ENCODE data around the gene TMEM253. TPM values are rescaled to one million over a fixed set of nuclear protein-coding genes. Genes with fewer than 3 reads are reported as not detected.

Gene TMEM253
- polyA plus RNA-seq, 3 donors = 0.05 TPM; not detected in 2

- peaks cover 5% of the 10 kb centered on the region for H3K79me2 ChIP-seq (ENCODE audit: insufficient read depth, low read length)
- H4K20me1 ChIP-seq (ENCODE audit: insufficient read depth, low read length) = peaks cover 12% of the 10 kb centered on the region
- H2AFZ ChIP-seq (ENCODE audit: insufficient read depth, low read depth, low read length, poor library complexity, severe bottlenecking) = no peak overlapping the region
- no peak overlapping the region for H3K4me3 ChIP-seq (replicated peaks in 1 of 3; ENCODE audit: low read depth in 2 of 3, low read length in 3 of 3)
- Mint-ChIP-seq H3K27ac (peak overlapping the region; percentile 57 to 99 (median 97)), H3K27me3 (ENCODE audit: low read depth in 3 of 3) (peaks cover 0 to 4% (median 3%) of the 10 kb centered on the region in 3 donors), H3K4me3 (no peak overlapping the region), H3K36me3 (peaks cover 42 to 64% of the 10 kb centered on the region in 2 donors), H3K9me3 (peaks cover 0 to 4% (median 2%) of the 10 kb centered on the region in 7 donors), H3K4me1 (peaks cover 44% of the 10 kb centered on the region)
- H3K9me3 ChIP-seq (replicated peaks in 1 of 2; ENCODE audit: control insufficient read depth in 1 of 2, insufficient read depth in 1 of 2, low read length in 2 of 2) = no peaks in the 10 kb centered on the region
- no peak for TF ChIP-seq CTCF (IDR thresholded peaks at IDR 0.05)
- no peak for DNase-seq
- peaks cover 38 to 49% of the 10 kb centered on the region in 2 donors for H3K4me1 ChIP-seq (ENCODE audit: control insufficient read depth in 1 of 2, insufficient read depth in 2 of 2, low read length in 2 of 2)
- peaks cover 24 to 62% of the 10 kb centered on the region in 2 donors for H3K36me3 ChIP-seq (replicated peaks in 1 of 2; ENCODE audit: control insufficient read depth in 1 of 2, insufficient read depth in 2 of 2, low read length in 2 of 2)
- peak overlapping the region; percentile 26 to 78 for H3K27ac ChIP-seq (ENCODE audit: low read depth in 1 of 2, low read length in 2 of 2)
- H3K9ac ChIP-seq (ENCODE audit: insufficient read depth, low read length, poor library complexity, severe bottlenecking) = no peak overlapping the region
- no peaks in the 10 kb centered on the region for H3K27me3 ChIP-seq (ENCODE audit: control insufficient read depth in 2 of 2, insufficient read depth in 2 of 2, low read length in 2 of 2)
- WGBS (ENCODE audit: insufficient coverage) = no CpG with 5 or more reads among the region's 1 CpG
- no peak overlapping the region for H3K4me2 ChIP-seq (replicated peaks; ENCODE audit: extremely low read depth, low read length, poor library complexity, severe bottlenecking)
- intact Hi-C loops (cut with micrococcal nuclease) = no loop called here
Measured at GRCh38 chr14:21089271-21089670, 11.6 kb upstream of the TMEM253 start.

- Mint-ChIP-seq H3K4me1 (peaks cover 39% of the 10 kb centered on the region), H3K9me3 (peaks cover 0 to 4% (median 2%) of the 10 kb centered on the region in 7 donors), H3K36me3 (peaks cover 36 to 59% of the 10 kb centered on the region in 2 donors), H3K4me3 (no peak overlapping the region), H3K27ac (peak overlapping the region in 5 of 7 donors; percentile 82 to 99 (median 89)), H3K27me3 (ENCODE audit: low read depth in 3 of 3) (peaks cover 0 to 4% (median 3%) of the 10 kb centered on the region in 3 donors)
- no peaks in the 10 kb centered on the region for H3K27me3 ChIP-seq (ENCODE audit: control insufficient read depth in 2 of 2, insufficient read depth in 2 of 2, low read length in 2 of 2)
- H3K27ac ChIP-seq (ENCODE audit: low read depth in 1 of 2, low read length in 2 of 2) = peak overlapping the region in 1 of 2 donors; percentile 53
- no peak overlapping the region for H3K9ac ChIP-seq (ENCODE audit: insufficient read depth, low read length, poor library complexity, severe bottlenecking)
- no peak overlapping the region for H3K4me2 ChIP-seq (replicated peaks; ENCODE audit: extremely low read depth, low read length, poor library complexity, severe bottlenecking)
- H4K20me1 ChIP-seq (ENCODE audit: insufficient read depth, low read length) = peaks cover 12% of the 10 kb centered on the region
- TF ChIP-seq CTCF (IDR thresholded peaks at IDR 0.05) = no peak
- intact Hi-C loops (cut with micrococcal nuclease) = loop anchor here (2.0 to 10.0 kb wide), 3 partner anchors 75 to 405 kb away; partner anchors contain the start of genes ANG (in 1 of the 2) and RNASE4 (in 1 of the 2)
- H3K9me3 ChIP-seq (replicated peaks in 1 of 2; ENCODE audit: control insufficient read depth in 1 of 2, insufficient read depth in 1 of 2, low read length in 2 of 2) = no peaks in the 10 kb centered on the region
- WGBS (ENCODE audit: insufficient coverage) = 100% methylated on average over 2 of the region's 5 CpGs
- H3K4me3 ChIP-seq (replicated peaks in 1 of 3; ENCODE audit: low read depth in 2 of 3, low read length in 3 of 3) = no peak overlapping the region
- peaks cover 5% of the 10 kb centered on the region for H3K79me2 ChIP-seq (ENCODE audit: insufficient read depth, low read length)
- peaks cover 33 to 44% of the 10 kb centered on the region in 2 donors for H3K4me1 ChIP-seq (ENCODE audit: control insufficient read depth in 1 of 2, insufficient read depth in 2 of 2, low read length in 2 of 2)
- DNase-seq = no peak
- H2AFZ ChIP-seq (ENCODE audit: insufficient read depth, low read depth, low read length, poor library complexity, severe bottlenecking) = no peak overlapping the region
- peaks cover 18 to 56% of the 10 kb centered on the region in 2 donors for H3K36me3 ChIP-seq (replicated peaks in 1 of 2; ENCODE audit: control insufficient read depth in 1 of 2, insufficient read depth in 2 of 2, low read length in 2 of 2)
Measured at GRCh38 chr14:21089877-21090193, 11.0 kb upstream of the TMEM253 start.

Measured in CD14-positive monocyte (primary cell).